GM12878 (cell line): Measurements from ENCODE around the gene TMEM225B. TPM values are rescaled to one million over a fixed set of nuclear protein-coding genes. Genes with fewer than 3 reads are reported as not detected.
A peak's percentile ranks its signal among the peaks of the same experiment; 100 is the strongest.

ENCODE experiments used
- BRCA1 ChIP-seq: IDR thresholded peaks from 2 replicates; pipeline ENCODE4 v1.6.1; 2011; ENCODE audit warnings: low read depth, low read length, improper control_type of control experiment
- CHD1 ChIP-seq: IDR thresholded peaks from 2 replicates; pipeline ENCODE4 v1.6.1; 2012; ENCODE audit warnings: low read depth, low read length, improper control_type of control experiment
- HDGF ChIP-seq: fragments of 450-650 bp; IDR thresholded peaks from 2 replicates; pipeline ENCODE4 v1.6.1; 2016; ENCODE audit warnings: antibody characterized with exemption
- IRF3 ChIP-seq: fragments of 450-650 bp; IDR thresholded peaks from 2 replicates; pipeline ENCODE4 v1.6.1; 2014; ENCODE audit warnings: mild to moderate bottlenecking
- MYB ChIP-seq: fragments of 150-350 bp; IDR thresholded peaks from 2 replicates; pipeline ENCODE4 v1.6.1; 2014; ENCODE audit warnings: mild to moderate bottlenecking, low read depth, low read length, borderline replicate concordance
- PML ChIP-seq: IDR thresholded peaks from 2 replicates; pipeline ENCODE4 v1.6.1; 2012; ENCODE audit warnings: low read length, inconsistent platforms
- RB1 ChIP-seq: fragments of 450-650 bp; formaldehyde crosslinking; IDR thresholded peaks from 2 replicates; pipeline ENCODE4 v1.6.1; 2017; ENCODE audit warnings: mild to moderate bottlenecking, borderline replicate concordance
- SIX5 ChIP-seq: IDR thresholded peaks from 2 replicates; pipeline ENCODE4 v1.6.1; 2011; ENCODE audit warnings: mild to moderate bottlenecking, low read depth, low read length, moderate library complexity; ENCODE audit not compliant: severe bottlenecking
- SKIL ChIP-seq: fragments of 450-650 bp; IDR thresholded peaks from 2 replicates; pipeline ENCODE4 v1.6.1; 2017; ENCODE audit warnings: mild to moderate bottlenecking, low read depth, inconsistent platforms; ENCODE audit not compliant: poor library complexity, severe bottlenecking
- STAT3 ChIP-seq: IDR thresholded peaks from 2 replicates; pipeline ENCODE4 v1.6.1; 2011; ENCODE audit warnings: low read depth, low read length, improper control_type of control experiment
- ZBED1 ChIP-seq: IDR thresholded peaks from 2 replicates; pipeline ENCODE4 v1.6.1; 2016; ENCODE audit warnings: borderline replicate concordance
- ZBTB4 ChIP-seq: fragments of 450-650 bp; formaldehyde crosslinking; IDR thresholded peaks from 2 replicates; pipeline ENCODE4 v1.4.0; 2022; ENCODE audit warnings: mild to moderate bottlenecking, moderate library complexity
- polyA plus RNA-seq, 11 experiments: library from polyadenylated mRNA; depleted of rRNA in 4 of 11; unstranded in 6 of 11; stranded (reverse) in 5 of 11; fragments of >200 nt; fragmentation: Nextera tagmentation in 4 of 11; fragmentation: Illumina TruSeq in 1 of 11; extraction: Ambion mirVana in 4 of 11; extraction: Trizol in 1 of 11; gene quantifications; 1 replicate in 1 of 11; 2 replicates in 10 of 11; pipeline versions ENCODE4 v1.2.1 to v1.2.3, GENCODE V29; 2011 to 2016; ENCODE audit warnings: inconsistent platforms in 2 of 11, missing spikeins in 2 of 11, low read depth in 1 of 11
- total RNA-seq, 4 experiments: library from RNA; depleted of rRNA in 3 of 4; stranded (reverse); fragments of >200 nt in 3 of 4; fragmentation: Illumina TruSeq in 1 of 4; extraction: Trizol in 1 of 4; gene quantifications; 2 replicates each; pipeline versions ENCODE4 v1.2.1 to v1.2.3, GENCODE V29; 2013 to 2021

TMEM225B gene
- total and polyA plus RNA-seq, 10 of the 15 experiments (the other 5 are each of a cell fraction or from before 2014, with no cell fraction given), result 0.22 to 1.9 (median 0.43) TPM

GRCh38 chr7:99616359-99617191 is 18.5 kb downstream of the TMEM225B start, which contains the start of gene ZSCAN25 (continued):
- TF ChIP-seq ZBTB4 (no peak), ZBED1 (peak; percentile 57; the same call in 1 of the 2 replicates), RB1 (peak; percentile 65; the same call in 1 of the 2 replicates), MYB (no peak), SIX5 (peak; percentile 52), IRF3 (no peak), CHD1 (no peak), BRCA1 (no peak), SKIL (no peak), HDGF (0 out of 2 replicates have a peak, but pooled peaks have one; percentile 31), STAT3 (no peak), PML (peak; percentile 52; the same call in 1 of the 2 replicates)
- TF ChIP-seq, all 136 proteins: peak for 61
